ENCODE results near the gene THUMPD3. TPM values are rescaled to one million over a fixed set of nuclear protein-coding genes. Genes with fewer than 3 reads are reported as not detected.

THUMPD3 gene
- total and polyA plus RNA-seq, 2 of the 13 experiments (the other 11 are each of a cell fraction or from before 2014, with no cell fraction given) = 31.2 to 44.1 TPM

- TF ChIP-seq ZNF136 (CRISPR knock-in tag; IDR thresholded peaks at IDR 0.05; ENCODE audit: low read depth) = no peak
- no peak for TF ChIP-seq ZNF703 (CRISPR knock-in tag; IDR thresholded peaks at IDR 0.05; ENCODE audit: borderline replicate concordance)
- no peak for TF ChIP-seq GABPA (IDR thresholded peaks at IDR 0.05; ENCODE audit: low read depth, low read length)
- no peak for TF ChIP-seq GABPA (CRISPR knock-in tag; IDR thresholded peaks at IDR 0.05; ENCODE audit: low read depth)
- TF ChIP-seq NR1H2 (CRISPR knock-in tag; IDR thresholded peaks at IDR 0.05; ENCODE audit: borderline replicate concordance, low read depth) = no peak
- TF ChIP-seq, protein P1, sequence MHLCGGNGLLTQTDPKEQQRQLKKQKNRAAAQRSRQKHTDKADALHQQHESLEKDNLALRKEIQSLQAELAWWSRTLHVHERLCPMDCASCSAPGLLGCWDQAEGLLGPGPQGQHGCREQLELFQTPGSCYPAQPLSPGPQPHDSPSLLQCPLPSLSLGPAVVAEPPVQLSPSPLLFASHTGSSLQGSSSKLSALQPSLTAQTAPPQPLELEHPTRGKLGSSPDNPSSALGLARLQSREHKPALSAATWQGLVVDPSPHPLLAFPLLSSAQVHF (CRISPR knock-in tag; IDR thresholded peaks at IDR 0.05) = no peak
- TF ChIP-seq ETS1 (CRISPR knock-in tag; IDR thresholded peaks at IDR 0.05) = no peak
- no peak for TF ChIP-seq ZC3H13 (CRISPR knock-in tag; IDR thresholded peaks at IDR 0.05)
- TF ChIP-seq, protein P2, sequence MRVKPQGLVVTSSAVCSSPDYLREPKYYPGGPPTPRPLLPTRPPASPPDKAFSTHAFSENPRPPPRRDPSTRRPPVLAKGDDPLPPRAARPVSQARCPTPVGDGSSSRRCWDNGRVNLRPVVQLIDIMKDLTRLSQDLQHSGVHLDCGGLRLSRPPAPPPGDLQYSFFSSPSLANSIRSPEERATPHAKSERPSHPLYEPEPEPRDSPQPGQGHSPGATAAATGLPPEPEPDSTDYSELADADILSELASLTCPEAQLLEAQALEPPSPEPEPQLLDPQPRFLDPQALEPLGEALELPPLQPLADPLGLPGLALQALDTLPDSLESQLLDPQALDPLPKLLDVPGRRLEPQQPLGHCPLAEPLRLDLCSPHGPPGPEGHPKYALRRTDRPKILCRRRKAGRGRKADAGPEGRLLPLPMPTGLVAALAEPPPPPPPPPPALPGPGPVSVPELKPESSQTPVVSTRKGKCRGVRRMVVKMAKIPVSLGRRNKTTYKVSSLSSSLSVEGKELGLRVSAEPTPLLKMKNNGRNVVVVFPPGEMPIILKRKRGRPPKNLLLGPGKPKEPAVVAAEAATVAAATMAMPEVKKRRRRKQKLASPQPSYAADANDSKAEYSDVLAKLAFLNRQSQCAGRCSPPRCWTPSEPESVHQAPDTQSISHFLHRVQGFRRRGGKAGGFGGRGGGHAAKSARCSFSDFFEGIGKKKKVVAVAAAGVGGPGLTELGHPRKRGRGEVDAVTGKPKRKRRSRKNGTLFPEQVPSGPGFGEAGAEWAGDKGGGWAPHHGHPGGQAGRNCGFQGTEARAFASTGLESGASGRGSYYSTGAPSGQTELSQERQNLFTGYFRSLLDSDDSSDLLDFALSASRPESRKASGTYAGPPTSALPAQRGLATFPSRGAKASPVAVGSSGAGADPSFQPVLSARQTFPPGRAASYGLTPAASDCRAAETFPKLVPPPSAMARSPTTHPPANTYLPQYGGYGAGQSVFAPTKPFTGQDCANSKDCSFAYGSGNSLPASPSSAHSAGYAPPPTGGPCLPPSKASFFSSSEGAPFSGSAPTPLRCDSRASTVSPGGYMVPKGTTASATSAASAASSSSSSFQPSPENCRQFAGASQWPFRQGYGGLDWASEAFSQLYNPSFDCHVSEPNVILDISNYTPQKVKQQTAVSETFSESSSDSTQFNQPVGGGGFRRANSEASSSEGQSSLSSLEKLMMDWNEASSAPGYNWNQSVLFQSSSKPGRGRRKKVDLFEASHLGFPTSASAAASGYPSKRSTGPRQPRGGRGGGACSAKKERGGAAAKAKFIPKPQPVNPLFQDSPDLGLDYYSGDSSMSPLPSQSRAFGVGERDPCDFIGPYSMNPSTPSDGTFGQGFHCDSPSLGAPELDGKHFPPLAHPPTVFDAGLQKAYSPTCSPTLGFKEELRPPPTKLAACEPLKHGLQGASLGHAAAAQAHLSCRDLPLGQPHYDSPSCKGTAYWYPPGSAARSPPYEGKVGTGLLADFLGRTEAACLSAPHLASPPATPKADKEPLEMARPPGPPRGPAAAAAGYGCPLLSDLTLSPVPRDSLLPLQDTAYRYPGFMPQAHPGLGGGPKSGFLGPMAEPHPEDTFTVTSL (CRISPR knock-in tag; IDR thresholded peaks at IDR 0.05; ENCODE audit: borderline replicate concordance) = 0 out of 2 replicates have a peak, but pooled peaks have one; percentile 19
- peak; percentile 29; the same call in 1 of the 2 replicates for TF ChIP-seq YEATS2 (CRISPR knock-in tag; IDR thresholded peaks at IDR 0.05; ENCODE audit: borderline replicate concordance)
- peak; percentile 51; the same call in 1 of the 2 replicates for TF ChIP-seq HNF4G (IDR thresholded peaks at IDR 0.05; ENCODE audit: borderline replicate concordance, low read depth, low read length)
- no peak for TF ChIP-seq HNF4G (CRISPR knock-in tag; IDR thresholded peaks at IDR 0.05; ENCODE audit: borderline replicate concordance, low read depth)
- TF ChIP-seq ZNF232 (CRISPR knock-in tag; IDR thresholded peaks at IDR 0.05; ENCODE audit: borderline replicate concordance) = no peak
- TF ChIP-seq RARG (CRISPR knock-in tag; IDR thresholded peaks at IDR 0.05; ENCODE audit: low read depth) = no peak
- peak; percentile 87 for TF ChIP-seq SALL1 (CRISPR knock-in tag; IDR thresholded peaks at IDR 0.05)
- no peak for TF ChIP-seq POGK (CRISPR knock-in tag; conservative IDR thresholded peaks at IDR 0.05)
- peak in 1 of 2 experiments; percentile 62; a peak in 2 of 4 replicates for TF ChIP-seq EP300 (IDR thresholded peaks at IDR 0.05; ENCODE audit: low read depth in 2 of 2, low read length in 2 of 2)
- TF ChIP-seq EP300 (CRISPR knock-in tag; IDR thresholded peaks at IDR 0.05; ENCODE audit: borderline replicate concordance) = peak; percentile 29; the same call in 1 of the 2 replicates
- TF ChIP-seq SOX5 (CRISPR knock-in tag; IDR thresholded peaks at IDR 0.05; ENCODE audit: borderline replicate concordance) = peak; percentile 73
- TF ChIP-seq TOPORS (CRISPR knock-in tag; IDR thresholded peaks at IDR 0.05) = no peak
Measured at GRCh38 chr3:9402410-9403228, 39.8 kb downstream of the THUMPD3 start (continued).

Measured in HepG2 (cell line).